RCC 7860 (cell line): ENCODE measurements around the gene TIMP2.
"Not testable (repeated sequence)": the region's sequence is repeated elsewhere in the genome, so short reads cannot be mapped to it uniquely, and the experiment has no call there.

Source experiments
- DNase-seq: peaks from one replicate; pipeline ENCODE4 v3.0.0-alpha.2; 2015; ENCODE audit warnings: low spot score
- FAIRE-seq: peaks from 2 replicates; lab custom pipeline; 2012; peaks lifted over from hg19 to GRCh38; lab: Jason Lieb, UNC

The TIMP2 gene

GRCh38 chr17:78910497-78911284, 14.5 kb downstream of the TIMP2 start:
- DNase-seq = no peak
- FAIRE-seq = no peak

- DNase-seq = no peak
- FAIRE-seq = no peak
Observed at GRCh38 chr17:78908426-78908825, 16.8 kb downstream of the TIMP2 start.

DNA sequence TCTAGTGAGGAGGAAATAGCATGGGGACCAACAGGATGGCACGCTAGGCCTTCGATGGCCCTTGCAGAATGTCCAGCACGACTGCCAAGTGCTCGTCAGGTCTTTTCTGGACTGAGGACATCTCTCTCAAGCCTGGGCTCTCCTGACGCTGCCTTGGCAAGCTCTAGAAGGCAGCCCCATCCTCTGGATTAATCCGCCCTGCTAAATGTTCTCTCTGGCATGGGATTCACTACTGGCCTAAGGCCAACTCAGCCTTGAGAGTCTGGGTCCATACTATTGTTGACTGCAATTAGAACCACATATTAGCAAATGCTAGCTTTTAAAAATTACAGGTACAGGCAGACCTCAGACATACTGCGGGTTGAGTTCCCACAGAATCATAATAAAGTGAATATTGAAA, 19.6 kb downstream of the TIMP2 start:
- no peak for FAIRE-seq

DNA sequence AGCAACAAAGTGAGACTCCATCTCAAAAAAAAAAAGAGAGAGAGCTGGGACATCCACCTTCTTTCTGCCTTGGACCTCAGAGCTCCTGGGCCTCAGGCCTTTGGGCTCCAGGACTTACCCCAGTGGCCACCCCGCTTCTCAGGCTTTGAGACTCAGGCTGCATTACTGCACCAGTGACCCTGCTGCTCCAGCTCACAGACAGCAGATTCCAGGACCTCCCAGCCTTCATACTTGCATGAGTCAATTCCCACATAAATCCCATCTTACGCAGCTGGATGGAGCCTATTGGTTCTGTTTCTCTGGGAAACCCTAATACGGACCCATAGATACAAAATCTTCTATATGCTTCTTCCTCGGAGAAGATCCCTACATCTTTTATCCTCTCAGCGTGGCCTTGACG, 20.1 kb downstream of the TIMP2 start:
- DNase-seq (no peak), FAIRE-seq (no peak)

More for the DNA sequence above, 19.6 kb downstream of the TIMP2 start:
- no peak for DNase-seq

DNA sequence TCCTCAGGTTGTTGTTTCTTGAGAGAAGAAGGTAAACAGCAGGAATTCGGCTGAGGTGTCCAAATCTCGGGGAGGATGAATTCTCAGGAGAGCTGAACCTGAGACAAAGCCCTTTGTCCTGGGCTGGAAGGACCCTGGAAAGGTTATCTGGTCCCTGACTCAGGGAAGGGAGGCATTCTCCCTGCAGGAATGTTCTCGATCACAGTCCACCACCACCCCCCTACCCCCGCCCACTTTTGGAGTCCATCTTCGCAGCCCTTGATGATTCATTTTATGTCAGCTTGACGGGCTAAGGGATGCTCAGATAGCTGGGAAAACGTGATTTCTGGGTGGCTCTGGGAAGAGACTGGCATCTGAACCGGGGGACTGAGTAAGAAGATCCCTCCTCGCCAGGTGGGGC, 20.8 kb downstream of the TIMP2 start:
- DNase-seq = no peak
- no peak for FAIRE-seq

DNA sequence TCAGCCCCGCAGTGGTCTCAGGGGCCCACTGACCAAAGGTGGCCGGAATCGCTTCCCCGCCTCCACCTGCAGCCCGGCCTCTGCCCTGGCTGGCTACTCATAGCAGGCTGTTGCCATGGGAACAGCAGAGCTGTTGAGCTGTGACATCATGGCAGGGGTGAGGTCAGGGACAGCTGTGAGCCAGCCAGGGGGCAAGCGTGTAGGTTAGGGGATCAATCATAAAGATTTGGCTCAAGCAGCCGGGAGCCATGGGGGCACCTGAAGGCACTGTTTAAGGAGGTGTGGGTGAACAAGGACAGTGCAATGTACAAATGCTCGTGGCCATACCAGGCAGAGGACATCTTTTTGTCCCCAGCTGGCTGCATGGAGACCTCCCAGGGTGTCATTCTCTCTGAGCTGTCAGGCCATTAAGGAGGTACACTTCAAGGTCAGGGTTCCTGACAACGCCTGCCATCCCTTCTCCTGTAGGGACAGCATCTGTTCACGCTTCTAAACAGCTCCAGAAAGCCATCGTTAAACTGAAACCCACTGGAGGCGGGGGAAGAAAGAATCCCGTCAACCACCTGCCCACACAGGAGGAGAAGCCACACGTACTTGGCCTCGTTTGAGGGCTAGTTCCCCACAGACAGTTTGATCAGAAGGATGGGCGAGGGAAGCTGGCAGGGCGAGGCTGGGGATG, 21.9 kb downstream of the TIMP2 start, which contains the start of gene CEP295NL:
Gene CEP295NL, minus strand, starts transcription at position 101 of the 679 bp plus-strand sequence. CDS start 1,373 bp downstream, outside the sequence.
- DNase-seq (peak; percentile 25), FAIRE-seq (no peak)

DNA sequence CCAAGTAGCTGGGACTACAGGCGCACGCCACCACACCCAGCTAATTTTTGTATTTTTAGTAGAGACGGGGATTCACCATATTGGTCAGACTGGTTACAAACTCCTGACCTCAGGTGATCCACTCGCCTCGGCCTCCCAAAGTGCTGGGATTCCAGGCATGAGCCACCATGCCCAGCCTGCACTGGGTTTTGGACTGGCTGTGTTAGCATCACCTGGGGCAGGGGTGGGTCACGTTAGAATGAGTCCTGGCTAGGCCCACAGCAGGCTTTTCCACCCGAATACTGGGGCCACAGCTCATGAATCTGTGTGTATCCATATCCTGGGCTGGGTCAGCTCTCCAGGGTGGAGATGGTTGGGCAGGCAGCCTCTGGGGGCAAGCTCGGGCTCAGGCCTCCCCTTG, 23.0 kb downstream of the TIMP2 start:
- not testable (repeated sequence) for DNase-seq, FAIRE-seq

GRCh38 chr17:78901806-78902205, 23.4 kb downstream of the TIMP2 start:
- DNase-seq (no peak), FAIRE-seq (no peak)

GRCh38 chr17:78900816-78901215, 24.4 kb downstream of the TIMP2 start:
- DNase-seq = no peak
- no peak for FAIRE-seq

- FAIRE-seq = no peak
- no peak for DNase-seq
Observed at GRCh38 chr17:78899361-78900260, 25.6 kb downstream of the TIMP2 start.

DNA sequence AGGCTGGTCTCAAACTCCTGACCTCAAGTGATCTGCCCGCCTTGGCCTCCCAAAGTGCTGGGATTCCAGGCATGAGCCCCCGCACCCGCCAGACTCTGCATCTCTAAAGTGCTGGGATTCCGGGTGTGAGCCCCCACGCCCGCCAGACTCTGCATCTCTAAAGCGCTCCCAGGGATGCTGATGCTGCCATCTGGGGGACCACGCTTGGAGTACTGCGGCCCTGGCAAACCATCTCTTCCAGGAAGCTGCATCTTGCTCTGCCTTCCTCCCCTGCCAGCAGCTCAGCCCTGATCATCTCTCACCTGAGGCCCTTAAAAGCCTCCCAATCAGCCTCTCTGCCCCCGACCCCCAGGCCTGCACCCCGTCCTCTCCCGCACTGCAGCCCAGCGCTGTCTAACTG, 26.2 kb downstream of the TIMP2 start:
- DNase-seq (no peak), FAIRE-seq (no peak)

GRCh38 chr17:78898075-78898836, 26.9 kb downstream of the TIMP2 start:
- DNase-seq (no peak), FAIRE-seq (no peak)

GRCh38 chr17:78897664-78898047, 27.5 kb downstream of the TIMP2 start:
- DNase-seq (no peak), FAIRE-seq (no peak)

DNA sequence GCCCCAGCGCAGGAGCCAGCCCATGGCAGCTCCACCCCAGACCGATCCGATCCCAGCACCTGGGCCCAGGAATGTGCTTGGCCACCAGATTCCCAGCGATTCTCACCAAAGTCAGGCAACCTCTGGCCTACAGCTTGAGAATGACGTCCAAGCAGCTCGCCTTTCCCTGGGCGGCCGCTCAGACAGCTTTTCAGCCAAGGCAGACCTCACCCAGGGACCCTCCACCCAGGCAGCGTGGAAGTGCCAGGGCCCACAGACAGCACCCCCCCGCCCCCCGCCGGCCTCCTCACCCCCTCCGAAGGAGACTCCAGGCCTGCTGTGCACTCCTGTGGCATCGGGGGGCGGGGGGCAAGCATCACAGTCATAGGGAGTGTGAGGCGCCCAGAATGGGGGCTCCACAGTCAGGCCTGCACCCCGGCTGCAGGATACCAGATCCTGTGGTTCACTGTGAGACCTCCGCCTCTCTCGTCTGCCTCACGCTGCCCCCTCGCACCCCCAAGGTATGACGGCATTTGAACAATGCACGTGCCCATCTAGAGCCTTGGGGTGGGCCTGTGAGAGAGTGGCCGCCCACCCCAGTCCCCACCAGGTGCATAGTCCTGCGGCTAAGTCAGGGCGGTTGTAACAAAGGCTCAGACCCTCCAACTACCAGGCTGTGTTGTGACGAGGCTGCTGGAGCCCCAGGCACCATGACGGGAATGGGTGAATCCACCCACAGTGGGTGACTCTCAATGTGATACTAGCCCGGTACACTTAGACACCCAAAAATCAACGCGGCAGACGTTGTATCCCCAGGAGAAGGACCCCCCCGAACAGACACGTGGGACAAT, 28.1 kb downstream of the TIMP2 start:
- FAIRE-seq = no peak
- DNase-seq = no peak

- DNase-seq (no peak), FAIRE-seq (no peak)
Observed at GRCh38 chr17:78896091-78896833, 28.9 kb downstream of the TIMP2 start.

DNA sequence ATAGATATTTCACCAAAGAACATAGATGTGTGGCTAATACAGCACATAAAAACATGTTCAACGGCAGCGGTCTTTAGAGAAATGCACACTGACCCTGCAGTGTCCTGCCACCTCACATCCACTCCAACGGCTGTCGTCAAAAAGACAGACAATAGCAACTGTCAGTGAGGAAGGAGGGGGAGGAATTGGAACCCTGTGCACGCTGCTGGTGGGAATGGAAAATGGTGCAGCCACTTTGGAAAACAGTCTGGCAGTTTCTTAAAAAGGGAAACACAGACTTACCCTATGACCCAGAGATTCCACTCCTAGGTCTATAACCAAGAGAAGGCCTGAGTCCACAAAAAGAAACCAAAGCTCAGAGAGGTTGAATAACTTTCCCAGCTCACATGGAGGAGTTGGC, 29.9 kb downstream of the TIMP2 start:
- no peak for FAIRE-seq
- DNase-seq = no peak

GRCh38 chr17:78893684-78894083, 31.5 kb downstream of the TIMP2 start:
- DNase-seq = no peak
- no peak for FAIRE-seq

- FAIRE-seq = no peak
- no peak for DNase-seq
Observed at GRCh38 chr17:78892936-78893379, 32.2 kb downstream of the TIMP2 start.

DNA sequence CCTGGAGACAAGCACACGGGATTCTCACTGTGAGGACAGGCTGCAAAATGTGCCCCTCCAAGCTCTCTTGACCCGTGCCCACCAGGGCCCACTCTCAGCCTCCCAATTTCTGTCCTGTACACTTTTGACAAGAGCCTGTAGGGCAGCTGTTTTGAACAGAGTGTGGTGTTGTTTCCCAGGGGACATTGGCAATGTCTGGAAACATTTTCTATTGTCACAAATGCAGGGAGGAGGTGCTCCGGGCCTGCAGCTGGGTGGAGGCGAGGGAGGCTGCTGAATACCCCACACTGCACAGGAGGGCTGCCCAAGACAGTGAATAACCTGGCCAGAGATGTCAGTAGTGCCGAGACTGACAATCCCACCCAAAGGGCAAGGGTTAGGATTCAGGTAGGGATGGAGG, 32.7 kb downstream of the TIMP2 start:
- no peak for FAIRE-seq

More for the DNA sequence above, 32.7 kb downstream of the TIMP2 start:
- DNase-seq = no peak
